GM12878 (cell line): ENCODE data around the gene CFAP161.

ENCODE experiments used
- ATF7 ChIP-seq: fragments of 450-650 bp; IDR thresholded peaks from 2 replicates; pipeline ENCODE4 v1.6.1; 2016; ENCODE audit warnings: low read depth, mild to moderate bottlenecking
- CHD1 ChIP-seq: IDR thresholded peaks from 2 replicates; pipeline ENCODE4 v1.6.1; 2012; ENCODE audit warnings: low read depth, low read length, improper control_type of control experiment
- CTCF ChIP-seq, 3 experiments: IDR thresholded peaks in 2 of 3; conservative IDR thresholded peaks in 1 of 3; 2 replicates each; pipeline ENCODE4 v1.5.1; 2011; ENCODE audit warnings: low read depth in 3 of 3, low read length in 3 of 3, mild to moderate bottlenecking in 3 of 3, control low read depth in 2 of 3, moderate library complexity in 2 of 3, inconsistent platforms in 1 of 3, mixed read lengths in 1 of 3; ENCODE audit not compliant: control insufficient read depth in 2 of 3, insufficient read depth in 1 of 3; ENCODE audit errors: extremely low read depth in 1 of 3
- E2F4 ChIP-seq: IDR thresholded peaks from 2 replicates; pipeline ENCODE4 v1.6.1; 2012; ENCODE audit warnings: low read depth, low read length, improper control_type of control experiment
- EZH2 ChIP-seq: IDR thresholded peaks from 2 replicates; pipeline ENCODE4 v1.6.1; 2012; ENCODE audit warnings: low read depth, mild to moderate bottlenecking, control low read depth, inconsistent platforms, low read length, borderline replicate concordance; ENCODE audit not compliant: control insufficient read depth
- NR2C1 ChIP-seq: fragments of 450-650 bp; IDR thresholded peaks from 2 replicates; pipeline ENCODE4 v1.6.1; 2017; ENCODE audit warnings: antibody characterized with exemption, mild to moderate bottlenecking, moderate library complexity
- NR2F1 ChIP-seq: fragments of 450-650 bp; conservative IDR thresholded peaks from 2 replicates; pipeline ENCODE4 v1.6.1; 2017; ENCODE audit warnings: mild to moderate bottlenecking
- NRF1 ChIP-seq: conservative IDR thresholded peaks from 2 replicates; pipeline ENCODE4 v1.6.1; 2011; ENCODE audit warnings: mild to moderate bottlenecking, low read depth, low read length, improper control_type of control experiment
- TCF12 ChIP-seq: IDR thresholded peaks from 2 replicates; pipeline ENCODE4 v1.6.1; 2011; ENCODE audit warnings: low read depth, mild to moderate bottlenecking, low read length
- USF1 ChIP-seq: IDR thresholded peaks from 2 replicates; pipeline ENCODE4 v1.6.1; 2011; ENCODE audit warnings: borderline replicate concordance, low read depth, mild to moderate bottlenecking, moderate library complexity, mixed read lengths, low read length; ENCODE audit not compliant: insufficient read depth; ENCODE audit errors: extremely low read length
- ZBTB4 ChIP-seq: fragments of 450-650 bp; formaldehyde crosslinking; IDR thresholded peaks from 2 replicates; pipeline ENCODE4 v1.4.0; 2022; ENCODE audit warnings: mild to moderate bottlenecking, moderate library complexity
- ZNF274 ChIP-seq: IDR thresholded peaks from one replicate; pipeline ENCODE4 v1.8.0; 2011; ENCODE audit not compliant: insufficient read length, insufficient read depth

- TF ChIP-seq CTCF (IDR thresholded peaks at IDR 0.05 in 2 of 3, conservative IDR thresholded peaks at IDR 0.05 in 1 of 3; ENCODE audit: control insufficient read depth in 2 of 3, extremely low read depth in 1 of 3, insufficient read depth in 1 of 3, low read depth in 3 of 3, low read length in 3 of 3) (no peak), TCF12 (no peak), CHD1 (no peak), NRF1 (no peak), ZBTB4 (CRISPR knock-in tag) (no peak), ZNF274 (no peak), E2F4 (no peak), USF1 (no peak), EZH2 (no peak), NR2F1 (no peak), ATF7 (no peak), NR2C1 (no peak)
Measured at GRCh38 chr15:81197255-81197630, 63.2 kb downstream of the CFAP161 start.
